ENCODE results near the gene PABPN1L. TPM values are rescaled to one million over a fixed set of nuclear protein-coding genes. Genes with fewer than 3 reads are reported as not detected.
"Not testable (repeated sequence)": the region's sequence is repeated elsewhere in the genome, so short reads cannot be mapped to it uniquely, and the experiment has no call there.

The PABPN1L gene
- total RNA-seq, 1 donor from 2014 or later, result not detected

GRCh38 chr16:88828711-88829110 is 37.7 kb downstream of the PABPN1L start:
- no peaks in the 10 kb centered on the region for H3K36me3 Mint-ChIP-seq (ENCODE audit: low read depth)
- no peaks in the 10 kb centered on the region for H3K4me1 Mint-ChIP-seq (ENCODE audit: low read depth)
- intact Hi-C loops (cut with micrococcal nuclease), result no loop called here

GRCh38 chr16:88827727-88828126 is 38.7 kb downstream of the PABPN1L start:
- intact Hi-C loops (cut with micrococcal nuclease), result no loop called here
- Mint-ChIP-seq H3K4me1 (ENCODE audit: low read depth) (no peaks in the 10 kb centered on the region), H3K27me3 (ENCODE audit: insufficient read depth) (no peaks in the 10 kb centered on the region), H3K4me3 (no peak overlapping the region), H3K27ac (no peak overlapping the region), H3K36me3 (ENCODE audit: low read depth) (no peaks in the 10 kb centered on the region), H3K9me3 (no peaks in the 10 kb centered on the region)
- no peak for DNase-seq (ENCODE audit: low spot score)

More at GRCh38 chr16:88828711-88829110, 37.7 kb downstream of the PABPN1L start:
- Mint-ChIP-seq H3K9me3 (no peaks in the 10 kb centered on the region), H3K4me3 (no peak overlapping the region), H3K27me3 (ENCODE audit: insufficient read depth) (no peaks in the 10 kb centered on the region), H3K27ac (no peak overlapping the region)
- no peak for DNase-seq (ENCODE audit: low spot score)

DNA sequence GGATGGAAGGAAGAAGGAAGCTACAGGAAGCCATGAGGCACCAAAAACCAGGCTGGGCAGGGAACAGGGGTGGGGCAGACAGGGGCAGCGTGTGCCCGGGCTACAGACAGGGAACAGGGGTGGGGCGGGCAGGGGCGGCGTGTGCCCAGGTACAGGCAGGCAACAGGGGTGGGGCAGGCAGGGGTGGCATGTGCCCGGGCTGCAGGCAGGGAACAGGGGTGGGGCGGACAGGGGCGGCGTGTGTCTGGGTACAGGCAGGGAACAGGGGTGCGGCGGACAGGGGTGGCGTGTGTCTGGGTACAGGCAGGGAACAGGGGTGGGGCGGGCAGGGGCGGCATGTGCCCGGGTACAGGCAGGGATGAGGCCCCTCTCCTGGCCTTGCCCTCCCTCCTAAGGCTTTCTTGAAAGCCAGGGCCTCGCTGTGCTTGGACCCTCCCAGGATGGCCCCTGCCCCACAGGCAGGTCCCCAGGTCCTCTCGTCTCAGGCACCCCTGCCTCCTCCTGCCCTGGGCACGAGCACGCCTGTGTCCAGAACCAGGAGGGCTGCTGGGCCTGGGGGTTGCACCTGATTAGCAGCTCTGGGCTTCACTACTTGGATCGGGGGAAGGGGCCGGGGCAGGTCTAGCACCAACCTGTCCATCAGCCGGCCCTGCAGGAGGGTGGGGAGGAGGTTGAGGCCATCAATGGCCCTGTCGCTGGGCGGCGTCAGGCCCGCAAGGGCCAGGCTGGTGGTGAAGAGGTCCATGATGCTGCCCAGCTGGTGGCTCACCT is 40.2 kb downstream of the PABPN1L start:
- no peak for DNase-seq (ENCODE audit: low spot score)
- Mint-ChIP-seq H3K4me1 (ENCODE audit: low read depth) (no peaks in the 10 kb centered on the region), H3K4me3 (no peak overlapping the region), H3K36me3 (ENCODE audit: low read depth) (no peaks in the 10 kb centered on the region), H3K27ac (no peak overlapping the region), H3K27me3 (ENCODE audit: insufficient read depth) (no peaks in the 10 kb centered on the region), H3K9me3 (no peaks in the 10 kb centered on the region)
- intact Hi-C loops (cut with micrococcal nuclease), result no loop called here

DNA sequence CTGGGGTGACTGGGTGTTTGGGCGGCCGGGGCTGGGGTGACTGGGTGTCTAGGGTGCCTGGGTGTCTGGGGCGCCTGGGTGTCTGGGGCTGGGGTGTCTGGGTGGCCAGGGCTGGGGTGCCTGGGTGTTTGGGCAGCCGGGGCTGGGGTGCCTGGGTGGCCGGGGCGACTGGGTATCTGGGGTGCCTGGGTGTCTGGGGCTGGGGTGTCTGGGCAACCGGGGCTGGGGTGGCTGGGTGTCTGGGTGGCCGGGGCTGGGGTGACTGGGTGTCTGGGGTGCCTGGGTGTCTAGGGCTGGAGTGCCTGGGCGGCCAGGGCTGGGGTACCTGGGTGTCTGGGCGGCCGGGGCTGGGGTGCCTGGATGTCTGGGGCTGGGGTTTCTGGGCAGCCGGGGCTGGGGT is 41.3 kb downstream of the PABPN1L start:
- Mint-ChIP-seq H3K9me3 (no peaks in the 10 kb centered on the region), H3K27me3 (ENCODE audit: insufficient read depth) (no peaks in the 10 kb centered on the region), H3K27ac (no peak overlapping the region), H3K36me3 (ENCODE audit: low read depth) (no peaks in the 10 kb centered on the region), H3K4me1 (ENCODE audit: low read depth) (no peaks in the 10 kb centered on the region), H3K4me3 (no peak overlapping the region)
- intact Hi-C loops (cut with micrococcal nuclease), result no loop called here
- no peak for DNase-seq (ENCODE audit: low spot score)

- Mint-ChIP-seq H3K9me3 (no peaks in the 10 kb centered on the region), H3K4me3 (no peak overlapping the region), H3K36me3 (ENCODE audit: low read depth) (no peaks in the 10 kb centered on the region), H3K27me3 (ENCODE audit: insufficient read depth) (no peaks in the 10 kb centered on the region), H3K4me1 (ENCODE audit: low read depth) (no peaks in the 10 kb centered on the region), H3K27ac (no peak overlapping the region)
- intact Hi-C loops (cut with micrococcal nuclease), result no loop called here
- DNase-seq (ENCODE audit: low spot score), result no peak
Measured at GRCh38 chr16:88824256-88825077, 42.0 kb downstream of the PABPN1L start.

DNA sequence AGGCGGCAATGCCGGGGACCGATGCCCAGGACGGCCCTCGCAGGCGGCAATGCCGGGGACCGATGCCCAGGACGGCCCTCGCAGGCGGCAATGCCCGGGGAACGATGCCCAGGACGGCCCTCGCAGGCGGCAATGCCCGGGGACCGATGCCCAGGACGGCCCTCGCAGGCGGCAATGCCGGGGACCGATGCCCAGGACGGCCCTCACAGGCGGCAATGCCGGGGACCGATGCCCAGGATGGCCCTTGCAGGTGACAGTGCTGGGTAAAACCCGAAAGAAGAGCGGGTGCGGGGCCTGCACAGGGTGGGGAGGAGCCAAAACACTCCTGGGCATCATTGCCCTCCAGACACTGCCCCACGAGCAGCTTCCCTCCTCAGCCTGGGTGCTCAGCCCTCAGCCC is 42.8 kb downstream of the PABPN1L start:
- H3K4me3 Mint-ChIP-seq; H3K27ac Mint-ChIP-seq; intact Hi-C loops (cut with micrococcal nuclease); H3K9me3 Mint-ChIP-seq; DNase-seq (ENCODE audit: low spot score); H3K4me1 Mint-ChIP-seq (ENCODE audit: low read depth); H3K27me3 Mint-ChIP-seq (ENCODE audit: insufficient read depth); H3K36me3 Mint-ChIP-seq (ENCODE audit: low read depth): not testable (repeated sequence)

DNA sequence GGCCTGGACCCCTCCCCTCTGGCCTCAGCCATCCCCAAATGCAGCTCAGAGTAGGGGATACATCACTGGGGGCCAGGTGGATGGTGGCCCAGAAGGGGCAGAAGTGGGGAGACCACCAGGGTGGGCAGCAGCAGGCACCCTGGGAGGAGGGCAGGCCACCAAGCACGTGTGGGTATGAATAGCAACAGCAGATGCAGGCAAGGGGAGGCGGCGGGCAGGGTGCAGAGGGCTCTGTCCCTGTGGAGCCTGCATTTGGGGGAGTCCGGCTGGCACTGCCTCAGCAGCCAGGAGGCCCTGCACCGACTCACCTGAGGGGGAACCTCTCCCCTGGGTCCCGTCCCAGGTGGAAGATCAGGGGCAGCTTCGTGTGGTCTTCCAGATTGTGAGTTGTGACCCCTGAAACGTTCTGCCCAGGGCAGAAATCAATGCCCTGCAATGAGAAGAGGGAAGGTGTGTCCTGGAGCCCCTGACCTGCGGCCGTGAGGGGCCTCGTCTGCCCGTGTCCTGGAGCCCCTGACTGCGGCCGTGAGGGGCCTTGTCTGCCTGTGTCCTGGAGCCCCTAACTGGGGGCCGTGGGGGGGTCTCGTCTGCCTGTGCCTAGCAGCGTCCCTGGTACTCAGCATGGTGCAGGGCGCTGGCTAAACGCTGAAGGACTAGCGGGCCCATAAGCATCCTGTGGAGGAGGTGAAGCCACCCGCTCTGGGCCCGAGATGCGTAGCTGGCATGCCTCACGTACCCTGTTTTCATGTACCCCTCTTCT is 44.0 kb downstream of the PABPN1L start:
- H3K27ac Mint-ChIP-seq, result no peak overlapping the region
- H3K9me3 Mint-ChIP-seq, result no peaks in the 10 kb centered on the region
- H3K4me1 Mint-ChIP-seq (ENCODE audit: low read depth), result no peaks in the 10 kb centered on the region
- intact Hi-C loops (cut with micrococcal nuclease), result no loop called here
- no peaks in the 10 kb centered on the region for H3K27me3 Mint-ChIP-seq (ENCODE audit: insufficient read depth)
- no peaks in the 10 kb centered on the region for H3K36me3 Mint-ChIP-seq (ENCODE audit: low read depth)
- H3K4me3 Mint-ChIP-seq, result no peak overlapping the region
- DNase-seq (ENCODE audit: low spot score), result no peak

GRCh38 chr16:88821168-88821850 is 45.2 kb downstream of the PABPN1L start:
- H3K4me1 Mint-ChIP-seq (ENCODE audit: low read depth), result no peaks in the 10 kb centered on the region
- H3K4me3 Mint-ChIP-seq, result no peak overlapping the region
- DNase-seq (ENCODE audit: low spot score), result no peak
- no peak overlapping the region for H3K27ac Mint-ChIP-seq
- intact Hi-C loops (cut with micrococcal nuclease), result no loop called here
- no peaks in the 10 kb centered on the region for H3K9me3 Mint-ChIP-seq
- H3K27me3 Mint-ChIP-seq (ENCODE audit: insufficient read depth), result no peaks in the 10 kb centered on the region
- H3K36me3 Mint-ChIP-seq (ENCODE audit: low read depth), result no peaks in the 10 kb centered on the region

GRCh38 chr16:88820385-88821025 is 46.0 kb downstream of the PABPN1L start:
- no peak for DNase-seq (ENCODE audit: low spot score)
- intact Hi-C loops (cut with micrococcal nuclease), result no loop called here
- Mint-ChIP-seq H3K27ac (no peak overlapping the region), H3K9me3 (no peaks in the 10 kb centered on the region), H3K27me3 (ENCODE audit: insufficient read depth) (no peaks in the 10 kb centered on the region), H3K36me3 (ENCODE audit: low read depth) (no peaks in the 10 kb centered on the region), H3K4me3 (no peak overlapping the region), H3K4me1 (ENCODE audit: low read depth) (no peaks in the 10 kb centered on the region)

DNA sequence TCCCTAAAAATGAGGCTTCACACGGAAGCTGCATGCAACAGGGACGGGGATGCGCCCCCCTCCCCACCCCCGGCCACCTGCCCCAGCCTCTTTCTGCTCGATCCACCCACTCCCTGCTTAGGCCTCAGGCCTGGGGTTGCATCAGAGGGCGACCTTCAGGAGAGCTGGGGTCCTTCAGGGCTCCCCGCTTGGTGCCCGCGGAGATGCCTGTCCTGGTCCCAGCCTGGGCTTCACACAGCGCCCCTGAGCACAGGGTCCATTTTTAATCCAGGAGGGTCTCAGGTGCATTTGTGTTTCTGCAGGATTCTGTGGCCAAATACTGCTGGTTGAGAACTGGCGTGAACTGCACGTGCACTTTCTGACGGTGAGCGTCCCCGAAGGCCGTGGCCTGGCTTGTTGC is 47.3 kb downstream of the PABPN1L start:
- Mint-ChIP-seq H3K9me3 (no peaks in the 10 kb centered on the region), H3K4me1 (ENCODE audit: low read depth) (no peaks in the 10 kb centered on the region), H3K4me3 (no peak overlapping the region), H3K27me3 (ENCODE audit: insufficient read depth) (no peaks in the 10 kb centered on the region), H3K36me3 (ENCODE audit: low read depth) (no peaks in the 10 kb centered on the region), H3K27ac (no peak overlapping the region)
- intact Hi-C loops (cut with micrococcal nuclease), result no loop called here
- DNase-seq (ENCODE audit: low spot score), result no peak

DNA sequence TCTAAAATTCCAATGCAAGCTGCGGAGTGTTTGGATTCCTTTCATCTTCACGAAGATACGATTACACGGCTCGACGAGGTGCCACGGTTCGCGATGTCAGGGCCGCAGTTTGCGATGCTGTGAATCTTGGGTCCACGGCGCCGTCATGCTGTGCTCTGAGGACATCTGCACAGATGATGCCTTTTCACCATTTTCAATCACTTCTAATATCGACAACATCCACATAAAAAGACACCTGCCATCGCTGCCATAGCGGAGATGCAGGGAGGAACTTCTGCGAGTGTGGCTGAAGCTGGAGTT is 47.9 kb downstream of the PABPN1L start:
- intact Hi-C loops (cut with micrococcal nuclease), result no loop called here
- H3K4me3 Mint-ChIP-seq, result no peak overlapping the region
- no peaks in the 10 kb centered on the region for H3K36me3 Mint-ChIP-seq (ENCODE audit: low read depth)
- H3K9me3 Mint-ChIP-seq, result no peaks in the 10 kb centered on the region
- H3K4me1 Mint-ChIP-seq (ENCODE audit: low read depth), result no peaks in the 10 kb centered on the region
- no peaks in the 10 kb centered on the region for H3K27me3 Mint-ChIP-seq (ENCODE audit: insufficient read depth)
- no peak overlapping the region for H3K27ac Mint-ChIP-seq
- DNase-seq (ENCODE audit: low spot score), result no peak

DNA sequence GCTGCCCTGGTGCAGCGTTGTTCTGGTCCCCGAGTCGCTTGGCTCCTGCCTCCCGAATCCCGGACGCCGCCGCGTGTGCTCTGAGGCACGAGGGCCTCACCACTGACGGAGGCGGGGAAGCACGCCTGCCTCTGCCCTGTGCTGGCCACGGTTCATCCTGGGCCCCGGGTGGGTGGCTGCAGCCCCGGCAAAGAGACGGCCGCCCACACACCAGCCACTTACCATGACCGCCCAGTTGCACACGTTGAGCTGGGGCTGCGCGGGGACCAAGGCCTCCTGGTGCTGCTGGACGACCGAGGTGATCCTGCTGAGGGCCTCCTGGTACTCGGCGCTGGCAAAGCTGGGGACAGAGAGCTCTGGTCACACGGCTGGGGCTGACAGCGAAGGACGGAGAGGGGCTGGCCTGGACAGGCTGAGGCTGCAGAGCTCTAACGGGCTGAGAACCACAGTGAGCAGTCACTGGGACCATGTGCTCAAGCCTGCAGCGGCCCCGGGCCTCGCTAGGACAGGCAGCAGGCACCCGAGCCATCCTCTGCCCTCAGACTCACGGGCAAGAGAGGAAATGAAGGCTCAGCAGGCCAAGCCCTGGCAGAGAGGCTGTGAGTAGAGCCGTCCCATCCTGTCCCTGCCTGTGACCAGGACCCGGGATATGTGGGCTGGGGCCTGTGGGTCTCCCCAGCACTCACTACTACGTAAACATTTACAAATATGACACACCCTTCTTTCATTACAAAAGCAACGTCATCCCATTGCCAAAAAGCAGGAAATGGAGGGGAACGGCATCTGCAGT is 48.5 kb downstream of the PABPN1L start:
- H3K36me3 Mint-ChIP-seq (ENCODE audit: low read depth), result no peaks in the 10 kb centered on the region
- no peak overlapping the region for H3K4me3 Mint-ChIP-seq
- H3K27me3 Mint-ChIP-seq (ENCODE audit: insufficient read depth), result no peaks in the 10 kb centered on the region
- no peaks in the 10 kb centered on the region for H3K9me3 Mint-ChIP-seq
- no peak overlapping the region for H3K27ac Mint-ChIP-seq
- intact Hi-C loops (cut with micrococcal nuclease), result no loop called here
- no peak for DNase-seq (ENCODE audit: low spot score)
- H3K4me1 Mint-ChIP-seq (ENCODE audit: low read depth), result no peaks in the 10 kb centered on the region

Measured in activated T-helper 1 cell treated with anti-CD3 and anti-CD28 coated beads, Interleukin-12 subunit alpha, Interleukin-12 subunit beta, Interleukin-2, Interleukin-4 antibody, amounts not matched to agents 30 ng/mL and 10 ng/mL and 1 ng/mL, durations not matched to agents 14 hours and 24 hours and 36 hours (primary cell).